ENCODE data around the gene IGF2BP3. TPM values are rescaled to one million over a fixed set of nuclear protein-coding genes. Genes with fewer than 3 reads are reported as not detected.

IGF2BP3 gene
- total RNA-seq, 1 donor: 2.5 TPM

GRCh38 chr7:23486002-23486773 lies 15.9 kb upstream of the IGF2BP3 start:
- H3K9me3 ChIP-seq (ENCODE audit: low read depth, low read length): no peaks in the 10 kb centered on the region
- no peaks in the 10 kb centered on the region for H3K4me1 ChIP-seq (ENCODE audit: insufficient read depth, low read length)
- H3K27ac ChIP-seq (ENCODE audit: low read depth, low read length): no peak overlapping the region
- H2AFZ ChIP-seq (ENCODE audit: low read length): no peak overlapping the region
- no peak for DNase-seq (ENCODE audit: insufficient read length, low spot score, missing footprints)
- H3K27me3 ChIP-seq (ENCODE audit: insufficient read depth, low read length): peaks cover 2% of the 10 kb centered on the region
- H3K79me2 ChIP-seq (ENCODE audit: insufficient read depth, low read length): no peaks in the 10 kb centered on the region
- no peak for TF ChIP-seq CTCF (IDR thresholded peaks at IDR 0.05; ENCODE audit: extremely low read depth, low read depth, low read length)
- H3K36me3 ChIP-seq (ENCODE audit: insufficient read depth, low read length): no peaks in the 10 kb centered on the region
- no peak overlapping the region for H3K4me2 ChIP-seq (ENCODE audit: insufficient read depth, low read length)
- H3K4me3 ChIP-seq (ENCODE audit: insufficient read depth, low read length): no peak overlapping the region
- H4K20me1 ChIP-seq (ENCODE audit: insufficient read depth, low read length): no peaks in the 10 kb centered on the region

GRCh38 chr7:23482686-23483085 lies 12.4 kb upstream of the IGF2BP3 start:
- no peak for TF ChIP-seq CTCF (IDR thresholded peaks at IDR 0.05; ENCODE audit: extremely low read depth, low read depth, low read length)
- no peaks in the 10 kb centered on the region for H3K9me3 ChIP-seq (ENCODE audit: low read depth, low read length)
- H2AFZ ChIP-seq (ENCODE audit: low read length): no peak overlapping the region
- H3K36me3 ChIP-seq (ENCODE audit: insufficient read depth, low read length): no peaks in the 10 kb centered on the region
- H3K27ac ChIP-seq (ENCODE audit: low read depth, low read length): no peak overlapping the region
- DNase-seq (ENCODE audit: insufficient read length, low spot score, missing footprints): no peak
- no peak overlapping the region for H3K4me2 ChIP-seq (ENCODE audit: insufficient read depth, low read length)
- no peaks in the 10 kb centered on the region for H4K20me1 ChIP-seq (ENCODE audit: insufficient read depth, low read length)
- H3K4me3 ChIP-seq (ENCODE audit: insufficient read depth, low read length): no peak overlapping the region
- no peaks in the 10 kb centered on the region for H3K4me1 ChIP-seq (ENCODE audit: insufficient read depth, low read length)
- no peaks in the 10 kb centered on the region for H3K79me2 ChIP-seq (ENCODE audit: insufficient read depth, low read length)
- peaks cover 25% of the 10 kb centered on the region for H3K27me3 ChIP-seq (ENCODE audit: insufficient read depth, low read length)

- H3K4me3 ChIP-seq (ENCODE audit: insufficient read depth, low read length): no peak overlapping the region
- peaks cover 70% of the 10 kb centered on the region for H3K27me3 ChIP-seq (ENCODE audit: insufficient read depth, low read length)
- no peak for TF ChIP-seq CTCF (IDR thresholded peaks at IDR 0.05; ENCODE audit: extremely low read depth, low read depth, low read length)
- no peak for DNase-seq (ENCODE audit: insufficient read length, low spot score, missing footprints)
- H2AFZ ChIP-seq (ENCODE audit: low read length): no peak overlapping the region
- H3K36me3 ChIP-seq (ENCODE audit: insufficient read depth, low read length): no peaks in the 10 kb centered on the region
- H4K20me1 ChIP-seq (ENCODE audit: insufficient read depth, low read length): no peaks in the 10 kb centered on the region
- H3K4me2 ChIP-seq (ENCODE audit: insufficient read depth, low read length): no peak overlapping the region
- no peaks in the 10 kb centered on the region for H3K79me2 ChIP-seq (ENCODE audit: insufficient read depth, low read length)
- H3K9me3 ChIP-seq (ENCODE audit: low read depth, low read length): no peaks in the 10 kb centered on the region
- H3K4me1 ChIP-seq (ENCODE audit: insufficient read depth, low read length): peaks cover 14% of the 10 kb centered on the region
- no peak overlapping the region for H3K27ac ChIP-seq (ENCODE audit: low read depth, low read length)
Measured at GRCh38 chr7:23477962-23478866, 7.9 kb upstream of the IGF2BP3 start.

GRCh38 chr7:23477157-23477499 lies 6.8 kb upstream of the IGF2BP3 start:
- H3K27ac ChIP-seq (ENCODE audit: low read depth, low read length): no peak overlapping the region
- no peaks in the 10 kb centered on the region for H4K20me1 ChIP-seq (ENCODE audit: insufficient read depth, low read length)
- H3K4me3 ChIP-seq (ENCODE audit: insufficient read depth, low read length): no peak overlapping the region
- H3K79me2 ChIP-seq (ENCODE audit: insufficient read depth, low read length): no peaks in the 10 kb centered on the region
- no peak for TF ChIP-seq CTCF (IDR thresholded peaks at IDR 0.05; ENCODE audit: extremely low read depth, low read depth, low read length)
- no peaks in the 10 kb centered on the region for H3K36me3 ChIP-seq (ENCODE audit: insufficient read depth, low read length)
- H3K4me1 ChIP-seq (ENCODE audit: insufficient read depth, low read length): peaks cover 14% of the 10 kb centered on the region
- DNase-seq (ENCODE audit: insufficient read length, low spot score, missing footprints): no peak
- no peaks in the 10 kb centered on the region for H3K9me3 ChIP-seq (ENCODE audit: low read depth, low read length)
- peaks cover 81% of the 10 kb centered on the region for H3K27me3 ChIP-seq (ENCODE audit: insufficient read depth, low read length)
- no peak overlapping the region for H3K4me2 ChIP-seq (ENCODE audit: insufficient read depth, low read length)
- H2AFZ ChIP-seq (ENCODE audit: low read length): no peak overlapping the region
